GM19035 (cell line): ENCODE data around the gene BAHCC1.
"Not testable (repeated sequence)": the region's sequence is repeated elsewhere in the genome, so short reads cannot be mapped to it uniquely, and the experiment has no call there.

Experiments used
- ATAC-seq: cut with Tn5 transposase; IDR thresholded peaks from one replicate; pipeline ENCODE4 v1.9.1; 2021; ENCODE audit not compliant: unreplicated experiment

The BAHCC1 gene

GRCh38 chr17:81394921-81395599, at the start of gene BAHCC1:
Gene BAHCC1, plus strand, starts transcription at chr17:81395457. Its CDS starts 4,283 bp downstream, at chr17:81399740.
- no peak for ATAC-seq

- peak; percentile 68 for ATAC-seq
Measured at GRCh38 chr17:81346090-81346907, 49.0 kb upstream of the BAHCC1 start.

GRCh38 chr17:81346908-81347349, 48.3 kb upstream of the BAHCC1 start:
- ATAC-seq, result no peak

- ATAC-seq, result no peak
Measured at GRCh38 chr17:81347437-81347836, 47.8 kb upstream of the BAHCC1 start.

- ATAC-seq, result no peak
Measured at GRCh38 chr17:81348097-81349055, 46.9 kb upstream of the BAHCC1 start.

- ATAC-seq, result no peak
Measured at GRCh38 chr17:81349397-81350319, 45.6 kb upstream of the BAHCC1 start.

- ATAC-seq, result no peak
Measured at GRCh38 chr17:81350320-81350890, 44.9 kb upstream of the BAHCC1 start.

- not testable (repeated sequence) for ATAC-seq
Measured at GRCh38 chr17:81351329-81352052, 43.8 kb upstream of the BAHCC1 start.

GRCh38 chr17:81352056-81352455, 43.2 kb upstream of the BAHCC1 start:
- ATAC-seq, result not testable (repeated sequence)

- ATAC-seq, result no peak
Measured at GRCh38 chr17:81354252-81354953, 40.9 kb upstream of the BAHCC1 start.

GRCh38 chr17:81354954-81355347, 40.3 kb upstream of the BAHCC1 start:
- no peak for ATAC-seq

- ATAC-seq, result no peak
Measured at GRCh38 chr17:81359218-81359617, 36.0 kb upstream of the BAHCC1 start.

GRCh38 chr17:81362001-81362400, 33.3 kb upstream of the BAHCC1 start:
- not testable (repeated sequence) for ATAC-seq

GRCh38 chr17:81364278-81365147, 30.7 kb upstream of the BAHCC1 start:
- no peak for ATAC-seq

- no peak for ATAC-seq
Measured at GRCh38 chr17:81365148-81365600, 30.1 kb upstream of the BAHCC1 start.

GRCh38 chr17:81365601-81366585, 29.4 kb upstream of the BAHCC1 start:
- no peak for ATAC-seq
